HEK293 (cell line): Measurements from ENCODE around the gene FOXL2NB.

ENCODE experiments used
- CTCF ChIA-PET: fragments of 350-600 bp; formaldehyde crosslinking; extraction: SDS; loops from one replicate; lab custom pipeline; 2021; ENCODE audit warnings: antibody characterized with exemption; lab: Yijun Ruan, JAX
- POLR2A ChIA-PET: fragments of 300-600 bp; formaldehyde crosslinking; extraction: SDS; loops from one replicate; lab custom pipeline; 2020; ENCODE audit warnings: antibody characterized with exemption, inconsistent platforms; lab: Yijun Ruan, JAX
- H3K27ac ChIP-seq: fragments of 200-500 bp; sonication (Bioruptor generic); 2 replicates; pipeline ENCODE4 v1.5.1; 2014; ENCODE audit warnings: low read depth, low read length, control low read depth, inconsistent platforms; ENCODE audit errors: extremely low read depth
- H3K36me3 ChIP-seq, 2 experiments: fragments of 200-500 bp in 1 of 2; sonication (Bioruptor generic) in 1 of 2; 1 replicate in 1 of 2; 2 replicates in 1 of 2; pipeline ENCODE4 v1.5.1; 2014 to 2017; ENCODE audit warnings: inconsistent platforms in 2 of 2, low read length in 2 of 2; ENCODE audit not compliant: control insufficient read depth in 2 of 2, insufficient read depth in 1 of 2
- H3K4me1 ChIP-seq: fragments of 200-500 bp; sonication (Bioruptor generic); 2 replicates; pipeline ENCODE4 v1.5.1; 2014; ENCODE audit warnings: mild to moderate bottlenecking, low read length, inconsistent platforms; ENCODE audit not compliant: control insufficient read depth, insufficient read depth
- H3K4me3 ChIP-seq: 2 replicates; pipeline ENCODE4 v1.5.1; 2011; ENCODE audit warnings: low read depth, mild to moderate bottlenecking, control low read depth, low read length, moderate library complexity
- H3K9me3 ChIP-seq: fragments of 200-500 bp; sonication (Bioruptor generic); 2 replicates; pipeline ENCODE4 v1.5.1; 2014; ENCODE audit warnings: low read depth, low read length, inconsistent platforms; ENCODE audit not compliant: control insufficient read depth, insufficient read depth
- AEBP2 ChIP-seq: fragments of 450-650 bp; formaldehyde crosslinking; IDR thresholded peaks from 2 replicates; pipeline ENCODE4 v1.5.1; 2016; ENCODE audit warnings: missing biosample characterization, missing genetic modification characterization, borderline replicate concordance
- EGR2 ChIP-seq: fragments of 450-650 bp; formaldehyde crosslinking; IDR thresholded peaks from 2 replicates; pipeline ENCODE4 v1.5.1; 2016; ENCODE audit warnings: low read depth, missing biosample characterization, missing genetic modification characterization
- PRDM2 ChIP-seq: fragments of 450-650 bp; formaldehyde crosslinking; IDR thresholded peaks from 2 replicates; pipeline ENCODE4 v1.5.1; 2016; ENCODE audit warnings: missing biosample characterization, missing genetic modification characterization, borderline replicate concordance
- ZBTB8A ChIP-seq: fragments of 450-650 bp; formaldehyde crosslinking; IDR thresholded peaks from 2 replicates; pipeline ENCODE4 v1.5.1; 2016; ENCODE audit warnings: missing biosample characterization, missing genetic modification characterization
- ZFP41 ChIP-seq: fragments of 450-650 bp; formaldehyde crosslinking; IDR thresholded peaks from 2 replicates; pipeline ENCODE4 v1.5.1; 2016; ENCODE audit warnings: missing biosample characterization, missing genetic modification characterization, borderline replicate concordance
- ZNF133 ChIP-seq: fragments of 450-650 bp; formaldehyde crosslinking; IDR thresholded peaks from 2 replicates; pipeline ENCODE4 v1.5.1; 2016; ENCODE audit warnings: missing biosample characterization, missing genetic modification characterization
- ZNF146 ChIP-seq: fragments of 450-650 bp; formaldehyde crosslinking; IDR thresholded peaks from 2 replicates; pipeline ENCODE4 v1.5.1; 2016; ENCODE audit warnings: missing biosample characterization, missing genetic modification characterization
- ZNF16 ChIP-seq: fragments of 450-650 bp; formaldehyde crosslinking; IDR thresholded peaks from 2 replicates; pipeline ENCODE4 v1.5.1; 2016; ENCODE audit warnings: low read depth, missing biosample characterization, missing genetic modification characterization
- ZNF223 ChIP-seq: fragments of 450-650 bp; formaldehyde crosslinking; IDR thresholded peaks from 2 replicates; pipeline ENCODE4 v1.5.1; 2016; ENCODE audit warnings: missing biosample characterization, missing genetic modification characterization
- ZNF423 ChIP-seq: fragments of 450-650 bp; formaldehyde crosslinking; IDR thresholded peaks from 2 replicates; pipeline ENCODE4 v1.5.1; 2016; ENCODE audit warnings: missing biosample characterization, missing genetic modification characterization
- ZNF514 ChIP-seq: fragments of 450-650 bp; formaldehyde crosslinking; IDR thresholded peaks from 2 replicates; pipeline ENCODE4 v1.5.1; 2016; ENCODE audit warnings: missing biosample characterization, missing genetic modification characterization
- ZNF518A ChIP-seq: fragments of 450-650 bp; formaldehyde crosslinking; conservative IDR thresholded peaks from 2 replicates; pipeline ENCODE4 v1.5.1; 2016; ENCODE audit warnings: low read depth, missing biosample characterization, missing genetic modification characterization
- ZNF561 ChIP-seq: fragments of 450-650 bp; IDR thresholded peaks from 2 replicates; pipeline ENCODE4 v1.5.1; 2018; ENCODE audit warnings: missing biosample characterization, missing genetic modification characterization, borderline replicate concordance
- ZSCAN5A ChIP-seq: fragments of 450-650 bp; formaldehyde crosslinking; IDR thresholded peaks from 2 replicates; pipeline ENCODE4 v1.5.1; 2016; ENCODE audit warnings: missing biosample characterization, missing genetic modification characterization

The FOXL2NB gene

GRCh38 chr3:138975351-138975750 lies 28.3 kb downstream of the FOXL2NB start:
- CTCF ChIA-PET: interaction anchor here (0.5 kb wide), 1 partner anchor 19 kb away, joined by 3 read pairs; no protein-coding TSS in a partner anchor
- H3K9me3 ChIP-seq: no peaks in the 10 kb centered on the region
- no peak overlapping the region for H3K27ac ChIP-seq
- POLR2A ChIA-PET: no interaction called here
- H3K4me1 ChIP-seq: no peaks in the 10 kb centered on the region
- H3K4me3 ChIP-seq: no peak overlapping the region
- TF ChIP-seq ZBTB8A (tag by site-specific recombination) (no peak), ZSCAN5A (tag by site-specific recombination) (no peak), AEBP2 (tag by site-specific recombination) (no peak), ZNF223 (no peak), ZNF146 (tag by site-specific recombination) (no peak)
- H3K36me3 ChIP-seq: no peaks in the 10 kb centered on the region

GRCh38 chr3:138976047-138976446 lies 29.0 kb downstream of the FOXL2NB start:
- no peak overlapping the region for H3K27ac ChIP-seq
- H3K9me3 ChIP-seq: no peaks in the 10 kb centered on the region
- no peaks in the 10 kb centered on the region for H3K36me3 ChIP-seq
- POLR2A ChIA-PET: no interaction called here
- no peaks in the 10 kb centered on the region for H3K4me1 ChIP-seq
- CTCF ChIA-PET: no interaction called here
- TF ChIP-seq ZFP41 (tag by site-specific recombination) (no peak), ZNF518A (no peak), ZNF133 (no peak), ZNF423 (tag by site-specific recombination) (no peak), ZNF514 (tag by site-specific recombination) (no peak), EGR2 (tag by site-specific recombination) (no peak), ZNF16 (no peak), ZNF561 (no peak), PRDM2 (tag by site-specific recombination) (no peak)
- no peak overlapping the region for H3K4me3 ChIP-seq
